NCI-H526 treated with DMSO at 0.1 percent for 48 hours (cell line): Measurements from ENCODE around the gene GLYAT.
"Not testable (repeated sequence)": the region's sequence is repeated elsewhere in the genome, so short reads cannot be mapped to it uniquely, and the experiment has no call there.

ENCODE experiments used
- DNase-seq: peaks from one replicate; lab custom pipeline; 2025; lab: John Stamatoyannopoulos, UW

The GLYAT gene

DNA sequence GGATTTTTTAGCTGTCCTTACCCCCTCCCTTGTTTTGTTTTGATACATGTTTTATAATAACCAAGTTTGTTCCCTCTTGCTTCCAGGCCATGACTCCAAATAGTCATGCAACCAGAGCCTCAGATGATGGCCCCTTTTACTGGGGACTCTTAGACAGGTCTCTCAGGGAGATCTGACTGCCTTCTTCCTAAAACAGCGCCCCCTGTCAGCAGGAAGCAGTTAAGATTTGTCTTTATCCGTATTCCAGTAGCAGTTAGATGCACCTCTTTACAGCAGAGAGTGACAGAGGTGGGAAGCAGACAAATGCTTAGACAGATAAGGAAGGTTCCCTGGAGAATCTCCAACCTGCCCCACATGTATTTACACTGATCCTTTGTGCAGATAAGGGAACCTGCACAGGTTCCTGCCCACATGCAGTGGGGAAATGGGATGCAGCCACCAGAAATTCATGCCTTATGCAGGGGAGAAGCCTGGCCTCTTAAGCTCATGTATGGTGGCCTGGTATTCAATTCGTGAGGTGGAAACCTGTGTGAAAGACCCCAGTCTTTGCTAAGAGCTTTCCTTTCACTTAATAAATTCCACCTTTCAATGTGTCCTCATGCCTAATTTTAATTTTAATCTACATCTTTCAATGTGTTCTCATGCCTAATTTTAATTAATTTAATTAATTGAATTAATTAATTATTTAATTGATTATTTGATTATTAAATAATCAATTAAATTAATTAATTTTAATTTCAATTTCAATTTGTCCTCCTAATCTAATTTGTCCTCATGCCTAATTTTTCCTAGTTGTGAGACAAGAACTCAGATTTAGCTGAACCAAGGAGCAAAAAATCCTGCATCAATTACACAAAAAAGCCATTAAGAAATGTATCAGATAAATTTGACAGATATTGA is 11.5 kb upstream of the GLYAT start:
- DNase-seq, result no peak

DNA sequence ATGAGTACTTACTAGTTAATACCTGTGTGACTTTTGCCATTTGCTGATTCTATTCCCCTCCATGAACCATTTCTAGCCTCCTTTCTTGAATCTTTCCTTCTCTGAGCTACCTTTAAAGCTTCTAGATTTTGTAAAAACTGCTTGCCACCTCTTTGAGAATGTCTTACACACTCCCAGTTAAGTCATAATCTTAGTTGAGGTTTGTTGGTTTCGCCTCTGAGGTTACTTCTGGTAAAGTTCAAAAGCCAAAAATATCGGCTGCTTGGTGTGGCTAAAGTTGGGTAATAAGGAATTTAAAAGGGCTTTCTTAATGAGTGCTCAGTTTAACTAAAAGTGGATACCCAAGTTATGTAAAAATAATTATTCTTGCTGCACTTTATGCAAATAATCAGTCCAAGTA is 10.4 kb upstream of the GLYAT start:
- DNase-seq, result no peak

- DNase-seq, result no peak
These were observed 9.4 kb upstream of the GLYAT start for GRCh38 chr11:58741127-58741526.

DNA sequence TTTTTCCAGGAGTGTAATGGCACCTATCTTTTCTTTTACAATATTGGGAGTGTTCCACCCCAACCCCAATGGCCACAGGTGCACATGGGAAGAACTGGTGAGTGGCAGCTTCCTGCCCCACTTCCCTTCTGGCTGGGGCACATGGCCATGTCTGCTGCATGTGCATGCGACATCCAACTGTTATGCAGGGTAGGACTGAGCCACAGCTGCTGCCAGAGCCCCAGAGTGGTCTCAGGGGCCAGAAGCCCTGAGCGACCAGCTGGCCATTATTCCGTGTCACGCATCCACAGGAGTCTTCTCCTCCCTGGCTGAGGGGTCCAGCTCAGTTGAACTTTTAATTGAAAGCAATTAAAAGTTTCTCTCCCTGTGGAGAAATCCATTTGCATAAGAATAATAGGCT is 8.7 kb upstream of the GLYAT start:
- no peak for DNase-seq

DNA sequence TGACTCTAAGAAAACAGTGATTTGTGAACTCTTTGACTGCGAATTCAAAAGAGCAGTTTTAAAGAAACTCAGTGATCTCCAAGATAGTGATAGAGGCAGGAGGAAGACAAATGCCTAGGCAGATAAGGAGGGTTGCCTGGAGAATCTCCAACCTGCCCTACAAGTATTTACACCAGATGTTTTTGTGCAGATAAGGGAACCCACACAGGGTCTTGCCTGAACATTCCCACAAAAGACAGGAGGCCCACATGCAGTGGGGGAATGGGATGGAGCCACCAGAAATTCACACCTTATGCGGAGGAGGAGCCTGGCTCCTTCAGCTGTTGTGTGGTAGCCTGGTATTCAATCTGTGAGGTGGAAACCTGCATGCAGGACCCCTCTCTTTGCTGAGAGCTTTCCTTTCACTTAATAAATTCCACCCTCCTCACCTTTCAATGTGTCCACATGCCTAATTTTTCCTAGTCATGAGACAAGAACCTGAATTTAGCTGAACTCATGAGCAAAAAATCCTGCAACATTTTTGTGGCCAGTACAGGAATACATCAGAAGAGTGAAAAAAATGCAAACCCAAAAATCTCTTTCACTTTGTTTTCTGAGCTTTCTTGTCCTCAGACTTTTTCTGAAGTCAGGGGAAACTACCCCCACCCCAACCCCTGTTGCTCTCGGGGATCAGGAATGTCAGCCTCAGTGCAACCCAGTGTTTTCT is 8.1 kb upstream of the GLYAT start:
- no peak for DNase-seq

GRCh38 chr11:58734681-58735490 is 3.1 kb upstream of the GLYAT start:
- no peak for DNase-seq

- no peak for DNase-seq
These were observed 1.1 kb downstream of the GLYAT start for GRCh38 chr11:58730507-58731089.

- DNase-seq, result no peak
These were observed 4.3 kb downstream of the GLYAT start for GRCh38 chr11:58727415-58727797.

- no peak for DNase-seq
These were observed 4.9 kb downstream of the GLYAT start for GRCh38 chr11:58726737-58727414.

DNA sequence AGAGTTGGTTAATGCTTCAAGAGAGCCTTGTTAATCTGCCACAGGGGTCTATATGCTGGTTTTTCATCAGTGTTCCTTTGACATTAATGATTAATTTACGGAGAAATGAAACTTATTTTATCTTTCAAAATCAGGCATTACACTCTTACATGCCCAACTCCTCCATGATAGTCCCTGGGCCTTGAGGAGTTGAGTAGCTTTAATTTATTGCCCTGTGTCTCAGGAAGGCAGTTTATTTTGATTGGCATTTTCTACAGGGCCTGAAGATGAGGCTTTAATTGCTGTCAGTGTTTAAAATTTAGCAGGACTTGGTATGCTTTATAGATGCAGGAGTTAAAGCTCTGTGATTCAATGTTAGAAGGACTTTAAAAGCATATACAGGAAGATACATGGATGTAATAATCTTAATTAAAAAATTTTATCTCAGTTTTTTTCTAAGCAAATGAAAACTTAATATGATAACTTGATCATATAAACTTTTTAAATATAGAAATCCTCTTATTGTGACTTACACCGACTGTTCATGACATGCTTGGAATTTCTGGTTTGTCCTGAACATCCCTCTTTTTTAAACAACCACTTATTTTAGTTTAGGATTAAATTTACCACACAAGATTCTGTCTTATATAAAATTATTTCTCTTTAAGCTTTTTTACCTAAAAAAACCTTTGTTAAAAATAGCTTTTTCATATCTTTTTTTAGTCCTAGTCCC is 12.2 kb downstream of the GLYAT start:
- no peak for DNase-seq

DNA sequence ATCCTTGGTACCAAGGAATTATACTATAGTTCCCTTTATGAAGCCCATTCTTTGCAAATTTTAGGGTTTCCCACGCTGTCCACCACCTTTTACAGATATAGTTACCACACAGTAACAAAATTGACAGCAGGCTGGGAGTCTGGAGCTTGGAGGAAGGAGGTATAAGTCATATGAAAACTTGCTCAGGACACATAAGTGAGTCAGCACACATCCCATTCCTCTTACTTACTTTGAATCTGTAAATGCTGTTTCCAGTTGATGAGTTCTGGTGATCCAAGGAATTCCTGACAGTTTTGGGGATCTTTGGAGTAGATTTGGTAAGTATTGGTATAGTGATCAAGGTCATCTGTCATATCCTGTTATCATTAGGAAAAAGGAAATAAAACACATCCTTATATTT is 19.2 kb downstream of the GLYAT start:
- no peak for DNase-seq

- DNase-seq, result no peak
These were observed 19.9 kb downstream of the GLYAT start for GRCh38 chr11:58711832-58712231.

- DNase-seq, result no peak
These were observed 24.0 kb downstream of the GLYAT start for GRCh38 chr11:58707767-58708166.

GRCh38 chr11:58696825-58697224 is 34.9 kb downstream of the GLYAT start:
- DNase-seq, result not testable (repeated sequence)

GRCh38 chr11:58693026-58693425 is 38.7 kb downstream of the GLYAT start:
- no peak for DNase-seq

GRCh38 chr11:58691675-58692074 is 40.1 kb downstream of the GLYAT start:
- no peak for DNase-seq

GRCh38 chr11:58688789-58689503 is 42.8 kb downstream of the GLYAT start:
- DNase-seq, result no peak

DNA sequence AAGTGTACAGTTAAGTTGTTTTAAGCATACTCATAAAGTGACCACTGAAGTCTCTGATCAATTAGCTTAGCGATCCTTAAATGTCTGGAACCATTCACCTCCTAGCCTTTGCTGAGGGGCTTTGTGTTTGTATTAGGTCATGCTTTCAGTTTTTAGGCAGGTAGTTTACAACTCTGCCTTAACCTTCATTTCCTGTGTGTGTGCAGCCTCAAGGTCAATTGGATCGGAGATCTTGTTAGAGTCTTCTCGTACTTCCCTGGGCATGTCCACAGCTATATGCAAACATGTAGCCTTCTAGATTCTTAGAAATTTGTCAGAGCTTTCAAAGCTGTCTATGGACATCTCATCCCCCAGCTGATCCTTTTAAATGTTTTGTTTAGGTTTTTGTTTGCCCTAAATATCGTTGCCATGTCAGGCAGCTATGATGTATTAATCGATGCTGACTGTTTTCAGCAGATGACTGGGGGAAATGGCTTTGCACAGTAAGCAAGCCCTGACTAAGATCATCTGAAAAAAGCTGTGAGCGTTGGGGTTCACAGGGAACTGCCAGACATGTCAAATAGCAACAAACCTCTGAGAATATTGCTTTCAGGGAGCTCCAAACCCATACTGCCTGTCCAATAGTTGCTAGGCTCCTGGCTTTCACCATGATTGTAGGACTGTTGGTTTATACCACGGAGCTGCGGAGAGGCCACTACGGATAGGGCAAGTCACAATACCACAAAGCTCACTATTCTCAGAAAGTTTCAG is 45.6 kb downstream of the GLYAT start:
- DNase-seq, result no peak

- DNase-seq, result not testable (repeated sequence)
These were observed 49.1 kb downstream of the GLYAT start for GRCh38 chr11:58682660-58683059.

DNA sequence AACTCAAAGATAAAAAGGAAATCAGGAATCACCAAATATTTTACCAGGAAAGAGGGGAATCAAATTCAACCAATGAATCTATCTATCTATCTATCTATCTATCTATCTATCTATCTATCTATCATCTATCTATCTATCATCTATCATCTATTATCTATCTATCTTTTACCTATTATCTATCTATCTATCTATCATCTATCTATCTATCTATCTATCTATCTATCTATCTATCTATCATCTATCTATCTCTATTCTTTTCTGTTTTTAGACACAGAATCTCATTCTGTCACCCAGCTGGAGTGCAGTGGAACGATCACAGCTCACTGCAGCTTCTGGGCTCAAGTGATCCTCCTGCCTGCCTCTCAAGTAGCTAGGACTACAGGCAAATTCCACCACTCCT is 54.2 kb downstream of the GLYAT start:
- DNase-seq, result not testable (repeated sequence)
